Colonic mucosa (tissue), 4 donors: ENCODE results near the gene TMEM94. TPM values are rescaled to one million over a fixed set of nuclear protein-coding genes. Genes with fewer than 3 reads are reported as not detected.
A peak's percentile ranks its signal among the peaks of the same experiment; 100 is the strongest.
"Not testable (repeated sequence)": the region's sequence is repeated elsewhere in the genome, so short reads cannot be mapped to it uniquely, and the experiment has no call there.

Experiments
- DNase-seq: peaks from one replicate; pipeline ENCODE4 v3.0.0-alpha.2; 2020
- H3K27ac ChIP-seq: fragments of 200-600 bp; one replicate; pipeline ENCODE4 v1.8.0; 2021
- H3K27me3 ChIP-seq: fragments of 200-600 bp; one replicate; pipeline ENCODE4 v1.8.0; 2021
- H3K36me3 ChIP-seq: fragments of 200-600 bp; one replicate; pipeline ENCODE4 v1.8.0; 2021
- H3K4me1 ChIP-seq: fragments of 200-600 bp; one replicate; pipeline ENCODE4 v1.8.0; 2021; ENCODE audit warnings: mild to moderate bottlenecking
- H3K4me3 ChIP-seq: fragments of 200-600 bp; one replicate; pipeline ENCODE4 v1.8.0; 2021
- H3K9ac ChIP-seq, 2 donors: one replicate each; pipeline ENCODE4 v1.7.0; 2013; ENCODE audit warnings: control low read depth in 2 of 2, low read depth in 2 of 2, low read length in 2 of 2
- H3K9me3 ChIP-seq: fragments of 200-600 bp; one replicate; pipeline ENCODE4 v1.8.0; 2021
- intact Hi-C: fragments of 100-400 bp; cut with DNase I; formaldehyde crosslinking; loops from one replicate; pipeline ENCODE4 v1.14.1; 2022
- total RNA-seq, 2 donors: library from RNA; stranded (reverse); fragmentation: NEBNext Ultra II Directional in 1 of 2; extraction: Animal tissue kit (Norgen Biotek cat#: 25700) in 1 of 2; gene quantifications; one replicate each; pipeline ENCODE4 v1.2.1, GENCODE V29; 2021
- TF ChIP-seq, protein P1 (sequence below): fragments of 200-600 bp; IDR thresholded peaks from one replicate; pipeline ENCODE4 v1.8.0; 2022; ENCODE audit warnings: antibody characterized with exemption, mild to moderate bottlenecking
- donor health status: healthy.
- donor health status: DM: no; HTN: no; CAD: no.
- donor health status: DM: no; HTN: no; CAD: no.

The TMEM94 gene
- total RNA-seq, 2 donors from 2014 or later, result 88.3 to 95.7 TPM

DNA sequence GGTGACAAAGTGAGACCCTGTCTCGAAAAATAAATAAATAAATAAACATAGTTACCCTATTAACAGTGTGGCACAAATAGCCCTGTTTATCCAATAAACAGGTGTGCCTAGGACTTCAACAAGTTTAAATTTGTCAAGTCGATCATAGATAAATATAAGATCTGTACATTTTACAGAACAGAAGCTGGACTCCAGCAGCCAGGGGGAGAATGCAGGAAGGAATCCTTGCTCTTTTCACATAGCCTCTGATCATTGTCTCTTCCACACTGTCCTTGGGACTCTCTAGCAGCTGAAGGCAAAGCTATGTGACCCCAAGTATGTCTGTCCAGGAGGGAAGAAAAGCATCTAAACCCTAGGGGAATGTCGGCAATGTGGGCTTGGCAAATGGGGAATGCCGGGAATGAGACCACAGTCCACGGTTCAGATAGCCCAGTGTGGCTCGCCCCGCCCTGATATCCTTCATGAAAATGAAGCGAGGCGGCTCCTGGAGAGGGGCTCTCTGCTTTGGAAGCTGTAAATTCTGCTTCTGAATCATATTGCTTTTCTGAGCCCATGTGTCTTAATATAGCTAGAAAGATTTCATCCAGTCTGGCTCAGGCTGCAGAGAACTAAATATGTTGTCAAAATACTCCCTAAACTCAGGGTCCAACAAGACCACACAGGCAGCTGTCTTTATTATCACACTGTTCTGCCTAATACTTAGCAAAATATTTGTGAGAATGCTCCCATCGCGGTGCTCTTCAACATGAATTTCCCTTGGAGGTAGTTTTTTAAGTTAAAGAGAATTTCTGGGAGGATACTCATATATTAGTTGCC, 26.1 kb upstream of the TMEM94 start:
- no peaks in the 10 kb centered on the region for H3K36me3 ChIP-seq
- no peak overlapping the region for H3K27ac ChIP-seq
- no peak overlapping the region for H3K4me3 ChIP-seq
- TF ChIP-seq, protein P1, sequence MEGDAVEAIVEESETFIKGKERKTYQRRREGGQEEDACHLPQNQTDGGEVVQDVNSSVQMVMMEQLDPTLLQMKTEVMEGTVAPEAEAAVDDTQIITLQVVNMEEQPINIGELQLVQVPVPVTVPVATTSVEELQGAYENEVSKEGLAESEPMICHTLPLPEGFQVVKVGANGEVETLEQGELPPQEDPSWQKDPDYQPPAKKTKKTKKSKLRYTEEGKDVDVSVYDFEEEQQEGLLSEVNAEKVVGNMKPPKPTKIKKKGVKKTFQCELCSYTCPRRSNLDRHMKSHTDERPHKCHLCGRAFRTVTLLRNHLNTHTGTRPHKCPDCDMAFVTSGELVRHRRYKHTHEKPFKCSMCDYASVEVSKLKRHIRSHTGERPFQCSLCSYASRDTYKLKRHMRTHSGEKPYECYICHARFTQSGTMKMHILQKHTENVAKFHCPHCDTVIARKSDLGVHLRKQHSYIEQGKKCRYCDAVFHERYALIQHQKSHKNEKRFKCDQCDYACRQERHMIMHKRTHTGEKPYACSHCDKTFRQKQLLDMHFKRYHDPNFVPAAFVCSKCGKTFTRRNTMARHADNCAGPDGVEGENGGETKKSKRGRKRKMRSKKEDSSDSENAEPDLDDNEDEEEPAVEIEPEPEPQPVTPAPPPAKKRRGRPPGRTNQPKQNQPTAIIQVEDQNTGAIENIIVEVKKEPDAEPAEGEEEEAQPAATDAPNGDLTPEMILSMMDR, result no peak
- H3K27me3 ChIP-seq, result no peaks in the 10 kb centered on the region
- peak overlapping the region in 1 of 2 donors; percentile 43 for H3K9ac ChIP-seq
- DNase-seq, result no peak
- H3K4me1 ChIP-seq, result no peaks in the 10 kb centered on the region
- H3K9me3 ChIP-seq, result no peaks in the 10 kb centered on the region
- intact Hi-C loops, result no loop called here

DNA sequence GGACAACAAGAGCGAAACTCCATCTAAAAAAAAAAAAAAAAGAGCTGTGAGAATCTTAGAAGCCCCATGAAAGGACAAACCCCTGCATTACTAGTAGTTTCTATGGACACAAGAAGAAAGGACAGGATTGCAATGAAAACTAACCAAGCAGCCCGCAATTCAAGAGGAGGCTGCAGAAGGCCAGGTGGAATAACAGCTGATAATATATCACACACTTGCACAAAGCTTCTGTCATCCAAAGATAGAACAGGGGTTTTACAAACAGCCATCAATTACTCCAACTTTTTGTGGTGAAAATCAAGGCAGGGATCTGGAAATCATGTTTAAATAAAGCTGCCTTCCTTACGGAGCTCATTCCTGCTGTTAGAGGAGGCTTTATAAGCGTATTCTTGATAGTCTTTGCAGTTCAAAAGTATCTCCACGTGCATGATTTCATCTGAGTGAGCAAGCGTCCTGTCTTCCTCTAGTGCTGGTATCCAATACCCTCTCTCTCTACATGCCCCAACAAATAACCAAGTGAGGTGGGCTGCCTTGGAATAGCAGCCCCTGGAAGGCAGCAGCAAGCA, 23.1 kb upstream of the TMEM94 start:
- no peak overlapping the region for H3K9ac ChIP-seq
- TF ChIP-seq, protein P1, result no peak
- H3K27me3 ChIP-seq, result no peaks in the 10 kb centered on the region
- intact Hi-C loops, result no loop called here
- peaks cover 3% of the 10 kb centered on the region for H3K4me1 ChIP-seq
- no peak for DNase-seq
- H3K4me3 ChIP-seq, result no peak overlapping the region
- H3K9me3 ChIP-seq, result no peaks in the 10 kb centered on the region
- H3K36me3 ChIP-seq, result no peaks in the 10 kb centered on the region
- no peak overlapping the region for H3K27ac ChIP-seq

DNA sequence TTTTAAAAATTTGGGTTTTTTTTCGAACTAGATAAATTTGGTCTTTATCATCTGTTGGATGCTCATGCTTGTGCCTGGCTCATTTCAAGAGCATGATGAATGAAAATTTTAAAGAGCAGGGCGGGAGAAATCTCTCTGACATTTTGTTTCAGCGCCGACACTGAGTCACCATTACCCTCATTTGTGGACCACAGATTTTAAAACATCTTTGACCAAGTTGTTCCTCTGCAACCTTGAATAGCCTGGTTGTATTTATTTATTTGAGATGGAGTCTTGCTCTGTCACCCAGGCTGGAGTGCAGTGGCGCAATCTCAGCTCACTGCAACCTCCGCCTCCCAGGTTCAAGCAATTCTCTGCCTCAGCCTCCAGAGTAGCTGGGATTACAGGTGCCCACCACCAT, 22.0 kb upstream of the TMEM94 start:
- H3K4me1 ChIP-seq, H3K4me3 ChIP-seq, H3K36me3 ChIP-seq, H3K27me3 ChIP-seq, H3K9ac ChIP-seq, H3K9me3 ChIP-seq, DNase-seq, intact Hi-C loops, H3K27ac ChIP-seq: not testable (repeated sequence)

DNA sequence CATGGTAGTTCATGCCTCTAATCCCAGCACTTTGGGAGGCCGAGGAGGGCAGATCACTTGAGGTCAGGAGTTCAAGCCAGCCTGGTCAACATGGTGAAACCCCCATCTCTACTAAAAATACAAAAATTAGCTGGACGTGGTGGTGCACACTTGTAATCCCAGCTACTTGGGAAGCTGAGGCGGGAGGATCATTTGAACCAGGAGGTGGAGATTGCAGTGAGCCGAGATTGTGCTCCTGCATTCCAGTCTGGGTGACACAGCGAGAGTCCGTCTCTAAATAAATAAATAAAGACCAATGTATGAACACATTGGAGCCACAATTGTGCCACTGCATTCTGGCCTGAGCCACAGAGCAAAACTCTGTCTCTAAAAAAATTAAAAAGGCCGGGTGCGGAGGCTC, 19.0 kb upstream of the TMEM94 start:
- H3K27me3 ChIP-seq, H3K9me3 ChIP-seq, H3K36me3 ChIP-seq, H3K9ac ChIP-seq, intact Hi-C loops, H3K27ac ChIP-seq, H3K4me1 ChIP-seq, DNase-seq, H3K4me3 ChIP-seq: not testable (repeated sequence)

DNA sequence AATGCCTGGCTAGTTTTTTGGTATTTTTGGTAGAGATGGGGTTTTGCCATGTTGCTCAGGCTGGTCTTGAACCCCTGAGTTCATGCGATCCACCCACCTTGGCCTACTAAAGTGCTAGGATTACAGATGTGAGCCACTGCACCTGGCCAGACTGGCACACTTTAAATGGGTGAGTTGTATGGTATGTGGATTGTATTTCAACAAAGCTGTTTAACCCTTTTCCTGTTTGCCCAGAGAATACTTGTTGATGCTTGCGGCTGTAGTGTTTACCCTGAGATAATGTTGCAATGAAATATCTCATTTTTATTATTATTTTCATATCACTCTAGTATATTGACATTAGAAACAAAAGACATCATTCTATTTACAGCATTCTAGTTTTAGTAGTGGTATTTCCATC, 17.1 kb upstream of the TMEM94 start:
- Histone ChIP-seq H3K27ac (no peak overlapping the region), H3K27me3 (no peaks in the 10 kb centered on the region), H3K36me3 (no peaks in the 10 kb centered on the region), H3K4me3 (no peak overlapping the region), H3K9me3 (no peaks in the 10 kb centered on the region), H3K4me1 (peaks cover 3% of the 10 kb centered on the region), H3K9ac (no peak overlapping the region)
- TF ChIP-seq, protein P1, result no peak
- no peak for DNase-seq
- intact Hi-C loops, result no loop called here

DNA sequence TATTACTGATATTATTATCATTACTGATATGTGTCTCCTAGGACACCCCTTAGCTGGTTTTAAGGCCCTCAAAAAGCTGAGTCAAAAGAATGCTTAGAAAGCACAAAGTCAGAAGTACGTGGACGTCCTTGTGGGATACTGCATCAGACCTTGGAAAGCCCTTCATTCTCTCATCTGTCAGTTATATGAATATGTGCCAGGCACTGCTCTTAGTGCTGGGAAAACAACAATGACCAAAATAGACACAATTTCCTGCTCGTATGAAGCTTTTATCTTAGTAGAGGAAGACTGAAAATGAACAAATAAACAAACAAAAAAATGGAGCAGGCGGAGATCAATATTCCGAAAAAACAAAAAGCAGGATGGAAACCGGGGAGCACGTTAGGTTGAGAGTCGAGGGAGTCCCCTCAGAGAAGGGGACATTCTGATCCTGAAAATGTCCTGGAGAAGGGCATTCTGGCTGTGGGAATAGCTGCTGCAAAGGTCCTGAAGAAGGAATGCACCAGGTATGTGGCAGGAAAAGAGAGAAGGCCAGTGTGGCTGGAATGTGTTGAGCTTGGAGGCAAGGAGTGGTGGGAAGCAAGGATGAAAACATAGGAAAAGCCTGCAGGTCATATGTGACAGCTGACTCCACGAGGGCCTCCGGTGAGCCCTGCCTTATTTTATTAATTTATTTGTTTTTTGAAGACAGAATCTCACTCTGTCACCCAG, 15.5 kb upstream of the TMEM94 start:
- no peak overlapping the region for H3K27ac ChIP-seq
- no peaks in the 10 kb centered on the region for H3K9me3 ChIP-seq
- H3K9ac ChIP-seq, result no peak overlapping the region
- H3K27me3 ChIP-seq, result no peaks in the 10 kb centered on the region
- H3K4me1 ChIP-seq, result no peaks in the 10 kb centered on the region
- intact Hi-C loops, result no loop called here
- TF ChIP-seq, protein P1, result no peak
- DNase-seq, result no peak
- H3K4me3 ChIP-seq, result no peak overlapping the region
- no peaks in the 10 kb centered on the region for H3K36me3 ChIP-seq
